GM10248 (cell line): Measurements from ENCODE around the gene MC1R.

Experiments used
- CTCF ChIA-PET: fragments of 300-600 bp; sonication (Branson Sonifier 250); formaldehyde crosslinking; extraction: SDS; loops from one replicate; lab custom pipeline; 2021; ENCODE audit warnings: antibody characterized with exemption; lab: Yijun Ruan, JAX
- POLR2A ChIA-PET: fragments of 350-650 bp; sonication (Branson Sonifier 250); formaldehyde crosslinking; extraction: SDS; loops from one replicate; lab custom pipeline; 2020; ENCODE audit warnings: antibody characterized with exemption; lab: Yijun Ruan, JAX
- DNase-seq: peaks from one replicate; pipeline ENCODE4 v3.0.0; 2012; ENCODE audit errors: extremely low spot score
- TF ChIP-seq, protein P1 (sequence below): IDR thresholded peaks from 2 replicates; pipeline ENCODE4 v1.5.1; 2012; ENCODE audit warnings: mild to moderate bottlenecking, low read depth; ENCODE audit errors: extremely low read depth, missing control alignments, control extremely low read depth

The MC1R gene

GRCh38 chr16:89952551-89952950, 33.9 kb downstream of the MC1R start:
- CTCF ChIA-PET: interaction anchor here (3.4 kb wide), 1 partner anchor 12 kb away, joined by 15 read pairs; no protein-coding TSS in a partner anchor
- no peak for DNase-seq
- POLR2A ChIA-PET: no interaction called here
- TF ChIP-seq, protein P1, sequence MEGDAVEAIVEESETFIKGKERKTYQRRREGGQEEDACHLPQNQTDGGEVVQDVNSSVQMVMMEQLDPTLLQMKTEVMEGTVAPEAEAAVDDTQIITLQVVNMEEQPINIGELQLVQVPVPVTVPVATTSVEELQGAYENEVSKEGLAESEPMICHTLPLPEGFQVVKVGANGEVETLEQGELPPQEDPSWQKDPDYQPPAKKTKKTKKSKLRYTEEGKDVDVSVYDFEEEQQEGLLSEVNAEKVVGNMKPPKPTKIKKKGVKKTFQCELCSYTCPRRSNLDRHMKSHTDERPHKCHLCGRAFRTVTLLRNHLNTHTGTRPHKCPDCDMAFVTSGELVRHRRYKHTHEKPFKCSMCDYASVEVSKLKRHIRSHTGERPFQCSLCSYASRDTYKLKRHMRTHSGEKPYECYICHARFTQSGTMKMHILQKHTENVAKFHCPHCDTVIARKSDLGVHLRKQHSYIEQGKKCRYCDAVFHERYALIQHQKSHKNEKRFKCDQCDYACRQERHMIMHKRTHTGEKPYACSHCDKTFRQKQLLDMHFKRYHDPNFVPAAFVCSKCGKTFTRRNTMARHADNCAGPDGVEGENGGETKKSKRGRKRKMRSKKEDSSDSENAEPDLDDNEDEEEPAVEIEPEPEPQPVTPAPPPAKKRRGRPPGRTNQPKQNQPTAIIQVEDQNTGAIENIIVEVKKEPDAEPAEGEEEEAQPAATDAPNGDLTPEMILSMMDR: no peak

DNA sequence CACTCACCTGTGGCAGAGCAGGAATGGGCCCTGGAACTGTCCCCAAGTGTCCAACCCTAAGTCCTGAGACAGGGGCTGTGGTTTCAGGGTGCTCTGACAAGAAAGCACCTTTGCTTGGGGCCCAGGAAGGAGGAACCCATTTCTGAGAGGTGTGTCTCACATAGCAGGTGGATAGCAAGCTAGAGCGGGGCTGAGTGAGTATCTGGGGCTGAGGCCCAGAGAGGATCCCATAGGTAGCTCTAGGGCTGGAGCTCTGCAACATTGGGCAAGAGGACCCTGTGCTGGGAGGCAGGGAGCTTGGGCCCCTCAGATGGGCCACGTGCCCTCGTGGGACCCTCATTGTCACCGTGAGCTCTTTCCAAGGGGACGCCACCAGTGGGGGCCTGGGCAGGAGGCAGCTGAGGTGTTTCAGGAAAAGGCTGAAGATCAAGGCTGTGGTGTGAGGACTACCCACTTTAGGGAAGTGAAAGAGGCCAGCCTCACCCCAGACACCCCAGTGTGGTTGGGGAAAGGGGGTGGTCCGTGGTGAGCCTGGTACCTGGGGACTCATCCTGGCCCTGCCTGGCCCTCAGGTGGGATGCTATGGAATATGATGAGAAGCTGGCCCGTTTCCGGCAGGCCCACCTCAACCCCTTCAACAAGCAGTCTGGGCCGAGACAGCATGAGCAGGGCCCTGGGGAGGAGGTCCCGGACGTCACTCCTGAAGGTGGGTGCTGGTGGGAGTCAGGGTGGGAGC, 35.2 kb downstream of the MC1R start:
- POLR2A ChIA-PET: interaction anchor here (0.6 to 0.9 kb wide), 4 partner anchors 19 to 80 kb away, joined by 3 to 5 read pairs (median 3); partner anchors contain the start of gene TCF25
- peak; percentile 76 for DNase-seq
- CTCF ChIA-PET: interaction anchor here (1.7 to 1.8 kb wide), 2 partner anchors 16 to 44 kb away, joined by 4 to 5 read pairs; no protein-coding TSS in a partner anchor
- TF ChIP-seq, protein P1: no peak

- ChIA-PET CTCF (interaction anchor here (1.1 to 1.8 kb wide), 3 partner anchors 16 to 93 kb away, joined by 3 to 5 read pairs (median 4); no protein-coding TSS in a partner anchor), POLR2A (interaction anchor here (0.9 kb wide), 1 partner anchor 69 kb away, joined by 3 read pairs; no protein-coding TSS in a partner anchor)
- TF ChIP-seq, protein P1: no peak
- no peak for DNase-seq
Observed at GRCh38 chr16:89954462-89954861, 35.8 kb downstream of the MC1R start.

DNA sequence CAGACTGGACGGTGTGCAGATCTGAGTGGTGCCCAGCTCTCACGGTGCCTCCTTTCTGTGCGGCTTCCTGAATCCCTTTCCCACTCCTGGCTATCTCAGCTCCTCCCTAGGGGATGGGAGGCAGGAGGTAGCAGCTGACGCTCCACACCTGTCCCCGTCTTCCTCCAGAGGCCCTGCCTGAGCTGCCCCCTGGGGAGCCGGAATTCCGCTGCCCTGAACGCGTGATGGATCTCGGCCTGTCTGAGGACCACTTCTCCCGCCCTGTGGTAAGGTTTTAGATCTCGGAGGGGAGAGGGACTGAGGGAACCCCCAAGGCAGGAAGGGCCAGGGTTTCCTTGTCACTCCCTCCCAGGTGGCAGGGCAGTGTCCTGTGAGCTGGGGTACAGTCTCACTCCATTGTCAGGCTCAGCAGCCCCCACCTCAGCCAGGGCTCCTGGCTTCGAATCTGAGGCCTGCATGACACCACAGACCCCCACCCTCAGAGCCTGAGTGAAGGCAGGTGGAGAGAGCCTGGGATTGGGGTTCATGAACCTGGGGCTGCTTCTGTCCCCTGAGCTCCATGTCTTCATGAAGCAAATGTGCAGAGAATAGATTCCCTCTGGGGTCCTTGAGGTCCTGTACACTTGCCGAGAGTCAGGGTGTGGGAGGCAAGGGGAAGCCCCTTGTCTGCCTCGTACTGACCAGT, 36.5 kb downstream of the MC1R start:
- POLR2A ChIA-PET: interaction anchor here (0.9 kb wide), 1 partner anchor 70 kb away, joined by 3 read pairs; no protein-coding TSS in a partner anchor
- no peak for DNase-seq
- CTCF ChIA-PET: interaction anchor here (1.1 to 1.8 kb wide), 2 partner anchors 15 to 94 kb away, joined by 3 to 4 read pairs; no protein-coding TSS in a partner anchor
- TF ChIP-seq, protein P1: no peak

DNA sequence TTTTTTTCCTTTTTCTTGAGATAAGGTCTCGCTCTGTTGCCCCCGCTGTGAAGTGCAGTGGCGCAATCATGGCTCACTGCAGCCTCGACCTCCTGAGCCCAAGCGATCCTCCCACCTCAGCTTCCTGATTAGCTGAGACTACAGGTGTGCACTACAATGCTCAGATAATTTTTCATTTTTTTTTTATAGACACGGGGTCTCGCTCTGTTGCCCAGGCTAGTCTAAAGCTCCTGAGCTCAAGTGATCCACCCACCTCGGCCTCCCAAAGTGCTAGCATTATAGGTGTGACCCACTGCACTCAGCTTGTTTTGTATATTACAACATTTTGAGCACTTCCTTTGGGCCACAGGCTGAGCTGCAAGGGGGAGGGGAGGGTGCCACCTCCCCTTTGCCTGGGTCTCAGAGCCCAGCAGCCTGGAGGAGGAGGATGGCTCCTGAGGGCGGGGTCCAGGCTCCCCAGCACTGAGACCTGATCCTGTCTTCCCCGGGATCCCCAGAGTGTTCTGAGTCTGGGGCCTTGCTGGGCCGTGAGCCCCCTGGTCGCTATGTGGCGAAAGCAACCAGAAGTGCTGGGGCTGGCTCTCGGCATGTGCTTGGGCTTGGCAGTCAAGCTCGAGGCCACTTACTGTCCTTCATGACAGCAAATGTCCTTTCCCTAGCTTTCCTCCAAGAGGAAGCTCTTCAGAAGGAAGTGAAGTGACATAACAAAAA, 38.0 kb downstream of the MC1R start:
- no peak for DNase-seq
- TF ChIP-seq, protein P1: no peak
- POLR2A ChIA-PET: no interaction called here
- CTCF ChIA-PET: interaction anchor here (1.1 to 1.9 kb wide), 2 partner anchors 7 to 9 kb away, joined by 3 to 5 read pairs; no protein-coding TSS in a partner anchor
